Uterus (tissue), 4 donors: ENCODE measurements around the gene TGFA. TPM values are rescaled to one million over a fixed set of nuclear protein-coding genes. Genes with fewer than 3 reads are reported as not detected.

Source experiments
- DNase-seq, 2 donors: peaks; one replicate each; pipeline ENCODE4 v3.0.0-alpha.2; 2019 to 2020
- H3K27ac ChIP-seq, 2 donors: fragments of 200-600 bp; sonication (generic); 1 replicate in 1 of 2; 2 replicates in 1 of 2; pipeline ENCODE4 v1.5.1; 2016 to 2018
- H3K27me3 ChIP-seq, 2 donors: fragments of 200-600 bp; sonication (generic); one replicate each; pipeline ENCODE4 v1.5.1; 2018 to 2019; ENCODE audit warnings: control low read depth in 1 of 2
- H3K36me3 ChIP-seq, 2 donors: fragments of 200-600 bp; sonication (generic); one replicate each; pipeline ENCODE4 v1.5.1; 2019; ENCODE audit warnings: control low read depth in 1 of 2
- H3K4me1 ChIP-seq, 2 donors: fragments of 200-600 bp; sonication (generic); one replicate each; pipeline ENCODE4 v1.5.1; 2018 to 2019; ENCODE audit warnings: control low read depth in 1 of 2
- H3K4me3 ChIP-seq, 2 donors: fragments of 200-600 bp; sonication (generic); 1 replicate in 1 of 2; 2 replicates in 1 of 2; pipeline ENCODE4 v1.5.1; 2018 to 2019; ENCODE audit warnings: mild to moderate bottlenecking in 1 of 2
- H3K9me3 ChIP-seq, 2 donors: fragments of 200-600 bp; sonication (generic); one replicate each; pipeline ENCODE4 v1.5.1; 2019; ENCODE audit warnings: control low read depth in 1 of 2
- POLR2A ChIP-seq, 2 donors: fragments of 450-650 bp; IDR thresholded peaks; one replicate each; pipeline ENCODE4 v1.6.1; 2016; ENCODE audit warnings: antibody characterized with exemption in 2 of 2, mild to moderate bottlenecking in 1 of 2, moderate library complexity in 1 of 2
- intact Hi-C: fragments of 100-400 bp; cut with DNase I; formaldehyde crosslinking; loops from one replicate; pipeline ENCODE4 v1.15.1; 2023; ENCODE audit warnings: low total_unique reads
- total RNA-seq, 4 donors: library from RNA; depleted of rRNA in 3 of 4; stranded (reverse); fragments of >200 nt in 3 of 4; gene quantifications; one replicate each; pipeline versions ENCODE4 v1.1.0 to v1.2.4, GENCODE V29; 2014 to 2023
- TF ChIP-seq, protein P1 (sequence below), 4 experiments: fragments of 200-600 bp in 2 of 4; fragments of 450-650 bp in 2 of 4; sonication (generic) in 2 of 4; IDR thresholded peaks; one replicate each; pipeline ENCODE4 v1.5.1; 2016 to 2019; ENCODE audit warnings: antibody characterized with exemption in 4 of 4, mild to moderate bottlenecking in 2 of 4, moderate library complexity in 1 of 4
- donor health status: DM: yes; HTN: yes; CAD: no.

TGFA gene
- total RNA-seq, 4 donors from 2014 or later = 1.5 to 3.7 (median 1.6) TPM; not detected in 1

DNA sequence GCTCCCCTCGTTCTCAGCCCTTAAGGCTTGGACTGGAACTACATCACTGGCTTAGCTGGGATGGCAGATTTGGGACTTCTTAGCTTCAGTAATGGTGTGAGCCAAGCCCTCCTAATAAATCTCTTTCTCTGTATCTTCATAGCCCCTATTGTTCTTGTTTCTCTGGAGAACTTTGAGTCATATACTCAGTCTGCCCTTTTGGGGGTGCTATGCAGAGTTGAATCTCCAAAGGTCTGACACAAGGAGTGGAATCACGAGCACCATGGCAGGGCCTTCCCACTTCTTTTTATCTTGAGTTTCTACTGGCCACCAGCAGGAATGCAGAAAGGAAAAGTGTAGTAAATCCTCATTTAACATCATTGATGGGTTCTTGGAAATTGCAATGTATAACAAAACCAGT lies 13.3 kb upstream of the TGFA start:
- DNase-seq = no peak
- Histone ChIP-seq H3K27me3 (no peaks in the 10 kb centered on the region), H3K36me3 (no peaks in the 10 kb centered on the region), H3K9me3 (no peaks in the 10 kb centered on the region), H3K4me1 (no peaks in the 10 kb centered on the region), H3K4me3 (no peak overlapping the region), H3K27ac (no peak overlapping the region)
- TF ChIP-seq, protein P1, sequence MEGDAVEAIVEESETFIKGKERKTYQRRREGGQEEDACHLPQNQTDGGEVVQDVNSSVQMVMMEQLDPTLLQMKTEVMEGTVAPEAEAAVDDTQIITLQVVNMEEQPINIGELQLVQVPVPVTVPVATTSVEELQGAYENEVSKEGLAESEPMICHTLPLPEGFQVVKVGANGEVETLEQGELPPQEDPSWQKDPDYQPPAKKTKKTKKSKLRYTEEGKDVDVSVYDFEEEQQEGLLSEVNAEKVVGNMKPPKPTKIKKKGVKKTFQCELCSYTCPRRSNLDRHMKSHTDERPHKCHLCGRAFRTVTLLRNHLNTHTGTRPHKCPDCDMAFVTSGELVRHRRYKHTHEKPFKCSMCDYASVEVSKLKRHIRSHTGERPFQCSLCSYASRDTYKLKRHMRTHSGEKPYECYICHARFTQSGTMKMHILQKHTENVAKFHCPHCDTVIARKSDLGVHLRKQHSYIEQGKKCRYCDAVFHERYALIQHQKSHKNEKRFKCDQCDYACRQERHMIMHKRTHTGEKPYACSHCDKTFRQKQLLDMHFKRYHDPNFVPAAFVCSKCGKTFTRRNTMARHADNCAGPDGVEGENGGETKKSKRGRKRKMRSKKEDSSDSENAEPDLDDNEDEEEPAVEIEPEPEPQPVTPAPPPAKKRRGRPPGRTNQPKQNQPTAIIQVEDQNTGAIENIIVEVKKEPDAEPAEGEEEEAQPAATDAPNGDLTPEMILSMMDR (IDR thresholded peaks at IDR 0.05) = no peak
- TF ChIP-seq POLR2A (IDR thresholded peaks at IDR 0.05) = no peak
- intact Hi-C loops = no loop called here

DNA sequence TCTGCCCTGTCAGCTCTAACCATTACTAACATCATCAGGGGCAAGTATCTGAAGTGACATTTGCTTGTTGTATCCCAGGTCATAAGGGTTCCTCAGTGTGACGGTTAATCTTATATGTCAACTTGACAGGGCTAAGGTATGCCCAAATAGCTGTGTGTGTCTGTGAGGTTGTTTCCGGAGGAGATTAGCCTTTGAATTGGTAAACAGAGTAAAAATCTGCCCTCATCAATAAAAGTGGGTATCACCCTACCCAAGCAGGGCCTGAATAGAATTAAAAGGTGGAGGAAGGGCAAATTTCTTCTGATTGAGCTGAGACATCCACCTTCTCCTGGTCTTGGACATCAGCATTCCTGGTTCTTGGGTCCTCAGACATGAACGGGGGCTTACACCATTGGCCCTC lies 12.8 kb upstream of the TGFA start:
- Histone ChIP-seq H3K27me3 (no peaks in the 10 kb centered on the region), H3K9me3 (no peaks in the 10 kb centered on the region), H3K4me3 (no peak overlapping the region), H3K27ac (no peak overlapping the region), H3K4me1 (no peaks in the 10 kb centered on the region), H3K36me3 (no peaks in the 10 kb centered on the region)
- TF ChIP-seq, protein P1 (IDR thresholded peaks at IDR 0.05) = no peak
- no peak for TF ChIP-seq POLR2A (IDR thresholded peaks at IDR 0.05)
- intact Hi-C loops = no loop called here
- DNase-seq = no peak

DNA sequence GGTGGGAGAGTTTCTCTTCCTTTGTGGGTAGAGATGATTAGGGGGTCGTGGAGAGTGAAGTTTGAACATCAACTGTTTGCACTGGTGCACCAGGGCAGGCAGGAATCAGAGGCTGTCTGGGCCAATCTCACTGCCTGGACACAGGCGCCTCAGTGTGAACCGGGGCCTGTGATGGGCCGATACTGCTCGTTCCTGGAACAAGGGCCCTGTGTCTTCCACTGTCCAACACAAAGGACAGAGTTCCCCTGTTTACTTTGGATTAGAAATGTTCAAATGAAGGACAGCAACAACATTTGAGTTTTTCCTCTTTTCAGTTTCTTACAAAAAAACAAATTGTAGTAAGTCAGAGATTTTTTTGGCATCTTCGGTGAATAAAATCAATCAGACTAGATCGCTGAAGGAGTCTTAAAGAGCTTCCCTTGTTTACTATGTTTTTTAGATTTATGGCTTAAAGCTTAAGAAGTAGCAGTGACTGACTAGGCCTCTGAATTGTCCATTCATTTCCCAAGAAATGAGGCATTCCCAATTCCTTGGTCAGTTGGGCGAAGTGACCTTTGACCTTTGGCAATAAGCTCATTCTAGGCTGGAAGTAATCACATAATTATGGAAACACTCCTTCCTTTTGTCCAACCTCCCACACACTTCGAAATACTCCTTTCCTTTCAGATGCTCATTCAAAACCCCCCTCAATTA lies 11.6 kb upstream of the TGFA start:
- no peak for DNase-seq
- H3K4me1 ChIP-seq = no peaks in the 10 kb centered on the region
- no peaks in the 10 kb centered on the region for H3K36me3 ChIP-seq
- no peaks in the 10 kb centered on the region for H3K27me3 ChIP-seq
- no peak overlapping the region for H3K27ac ChIP-seq
- intact Hi-C loops = no loop called here
- no peak overlapping the region for H3K4me3 ChIP-seq
- TF ChIP-seq, protein P1 (IDR thresholded peaks at IDR 0.05) = no peak
- TF ChIP-seq POLR2A (IDR thresholded peaks at IDR 0.05) = no peak
- H3K9me3 ChIP-seq = no peaks in the 10 kb centered on the region

DNA sequence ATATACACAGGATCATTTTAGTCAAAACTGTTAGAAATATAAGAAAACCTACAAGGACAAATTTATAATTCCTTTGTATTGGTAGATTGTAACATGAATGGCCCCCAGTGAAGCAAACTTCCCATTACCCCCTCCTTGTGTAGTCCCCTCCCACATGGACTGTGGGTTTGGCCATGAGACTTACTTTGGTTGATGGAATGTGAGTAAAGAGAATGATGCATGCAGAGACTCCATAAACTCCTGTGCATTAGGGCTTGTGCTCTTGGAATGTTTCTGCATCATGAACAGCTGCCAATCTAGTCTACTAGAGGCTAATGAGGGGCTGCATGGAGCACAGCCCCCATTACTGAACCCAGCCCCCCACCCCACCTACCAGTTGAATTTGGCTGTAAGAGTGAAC lies 8.3 kb upstream of the TGFA start:
- Histone ChIP-seq H3K36me3 (no peaks in the 10 kb centered on the region), H3K27me3 (no peaks in the 10 kb centered on the region), H3K4me1 (no peaks in the 10 kb centered on the region), H3K27ac (no peak overlapping the region), H3K9me3 (no peaks in the 10 kb centered on the region), H3K4me3 (no peak overlapping the region)
- TF ChIP-seq, protein P1 (IDR thresholded peaks at IDR 0.05) = no peak
- TF ChIP-seq POLR2A (IDR thresholded peaks at IDR 0.05) = no peak
- no peak for DNase-seq
- intact Hi-C loops = no loop called here

DNA sequence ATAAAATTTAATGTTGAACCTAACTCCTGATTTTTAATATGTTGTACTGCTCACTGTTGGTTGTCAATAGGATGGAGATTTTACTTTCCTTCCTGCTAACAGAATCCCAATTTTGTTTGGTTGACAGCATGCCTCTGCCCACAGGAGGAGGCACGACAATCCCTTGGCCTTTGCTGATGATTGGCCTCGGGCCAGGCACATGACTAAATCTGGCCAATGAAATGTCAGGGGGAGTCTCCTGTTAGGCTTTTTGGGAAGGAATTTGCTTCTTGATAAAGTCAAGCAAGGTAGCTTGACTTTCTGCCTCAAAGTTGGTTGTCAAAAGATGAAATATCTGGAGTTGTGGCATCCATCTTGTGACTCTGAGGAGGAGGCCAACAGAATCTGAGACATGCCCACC lies 6.8 kb upstream of the TGFA start:
- H3K27ac ChIP-seq = no peak overlapping the region
- H3K4me3 ChIP-seq = no peak overlapping the region
- H3K27me3 ChIP-seq = no peaks in the 10 kb centered on the region
- DNase-seq = no peak
- H3K4me1 ChIP-seq = no peaks in the 10 kb centered on the region
- intact Hi-C loops = no loop called here
- no peaks in the 10 kb centered on the region for H3K9me3 ChIP-seq
- no peak for TF ChIP-seq POLR2A (IDR thresholded peaks at IDR 0.05)
- TF ChIP-seq, protein P1 (IDR thresholded peaks at IDR 0.05) = no peak
- no peaks in the 10 kb centered on the region for H3K36me3 ChIP-seq
